Activated T-helper 1 cell treated with anti-CD3 and anti-CD28 coated beads, Interleukin-12 subunit alpha, Interleukin-12 subunit beta, Interleukin-2, Interleukin-4 antibody, amounts not matched to agents 30 ng/mL and 10 ng/mL and 1 ng/mL, durations not matched to agents 14 hours and 24 hours and 36 hours (primary cell): ENCODE results near the gene GPC5. TPM values are rescaled to one million over a fixed set of nuclear protein-coding genes. Genes with fewer than 3 reads are reported as not detected.

Experiments
- DNase-seq: peaks from one replicate; pipeline ENCODE4 v3.0.0; 2021; ENCODE audit warnings: low spot score
- H3K27ac Mint-ChIP-seq: one replicate; pipeline ENCODE4 v1.8.0; 2021; ENCODE audit warnings: mild to moderate bottlenecking, mixed read lengths
- H3K27me3 Mint-ChIP-seq: one replicate; pipeline ENCODE4 v1.8.0; 2022; ENCODE audit warnings: mild to moderate bottlenecking, moderate library complexity, mixed read lengths; ENCODE audit not compliant: insufficient read depth
- H3K36me3 Mint-ChIP-seq: one replicate; pipeline ENCODE4 v1.8.0; 2021; ENCODE audit warnings: low read depth, mixed read lengths
- H3K4me1 Mint-ChIP-seq: one replicate; pipeline ENCODE4 v1.8.0; 2021; ENCODE audit warnings: low read depth, mixed read lengths
- H3K4me3 Mint-ChIP-seq: one replicate; pipeline ENCODE4 v1.8.0; 2021; ENCODE audit warnings: mild to moderate bottlenecking, moderate library complexity, mixed read lengths
- H3K9me3 Mint-ChIP-seq: one replicate; pipeline ENCODE4 v1.8.0; 2021; ENCODE audit warnings: mixed read lengths
- intact Hi-C: fragments of 100-400 bp; cut with micrococcal nuclease; formaldehyde crosslinking; loops from one replicate; pipeline ENCODE4 v1.15.1; 2024
- total RNA-seq: library from RNA; stranded (reverse); gene quantifications from 2 replicates; pipeline ENCODE4 v1.2.3, GENCODE V29; 2022

The GPC5 gene
- total RNA-seq, 1 donor from 2014 or later = not detected

- Mint-ChIP-seq H3K36me3 (no peaks in the 10 kb centered on the region), H3K27ac (no peak overlapping the region), H3K9me3 (no peaks in the 10 kb centered on the region), H3K27me3 (peaks cover 3% of the 10 kb centered on the region), H3K4me3 (no peak overlapping the region), H3K4me1 (no peaks in the 10 kb centered on the region)
- intact Hi-C loops = no loop called here
- no peak for DNase-seq
Observed at GRCh38 chr13:91491980-91492379, 93.6 kb downstream of the GPC5 start.

GRCh38 chr13:91493442-91493841 lies 95.0 kb downstream of the GPC5 start:
- H3K36me3 Mint-ChIP-seq = no peaks in the 10 kb centered on the region
- intact Hi-C loops = no loop called here
- H3K9me3 Mint-ChIP-seq = no peaks in the 10 kb centered on the region
- H3K27me3 Mint-ChIP-seq = peaks cover 3% of the 10 kb centered on the region
- no peak for DNase-seq
- H3K4me1 Mint-ChIP-seq = no peaks in the 10 kb centered on the region
- no peak overlapping the region for H3K4me3 Mint-ChIP-seq
- no peak overlapping the region for H3K27ac Mint-ChIP-seq

GRCh38 chr13:91498298-91498697 lies 99.9 kb downstream of the GPC5 start:
- no peak overlapping the region for H3K4me3 Mint-ChIP-seq
- no peaks in the 10 kb centered on the region for H3K36me3 Mint-ChIP-seq
- intact Hi-C loops = no loop called here
- no peak overlapping the region for H3K27ac Mint-ChIP-seq
- no peak for DNase-seq
- no peaks in the 10 kb centered on the region for H3K4me1 Mint-ChIP-seq
- H3K27me3 Mint-ChIP-seq = no peaks in the 10 kb centered on the region
- H3K9me3 Mint-ChIP-seq = peaks cover 3% of the 10 kb centered on the region

GRCh38 chr13:91504216-91504615 lies 105.8 kb downstream of the GPC5 start:
- H3K9me3 Mint-ChIP-seq = peaks cover 3% of the 10 kb centered on the region
- no peak overlapping the region for H3K4me3 Mint-ChIP-seq
- H3K27ac Mint-ChIP-seq = no peak overlapping the region
- no peaks in the 10 kb centered on the region for H3K36me3 Mint-ChIP-seq
- intact Hi-C loops = no loop called here
- DNase-seq = no peak
- H3K27me3 Mint-ChIP-seq = no peaks in the 10 kb centered on the region
- no peaks in the 10 kb centered on the region for H3K4me1 Mint-ChIP-seq

GRCh38 chr13:91506759-91507158 lies 108.3 kb downstream of the GPC5 start:
- no peak overlapping the region for H3K4me3 Mint-ChIP-seq
- H3K27ac Mint-ChIP-seq = no peak overlapping the region
- no peaks in the 10 kb centered on the region for H3K36me3 Mint-ChIP-seq
- no peaks in the 10 kb centered on the region for H3K27me3 Mint-ChIP-seq
- H3K9me3 Mint-ChIP-seq = no peaks in the 10 kb centered on the region
- intact Hi-C loops = no loop called here
- no peaks in the 10 kb centered on the region for H3K4me1 Mint-ChIP-seq
- no peak for DNase-seq

GRCh38 chr13:91510058-91510457 lies 111.6 kb downstream of the GPC5 start:
- DNase-seq = no peak
- intact Hi-C loops = no loop called here
- Mint-ChIP-seq H3K9me3 (no peaks in the 10 kb centered on the region), H3K27me3 (no peaks in the 10 kb centered on the region), H3K36me3 (no peaks in the 10 kb centered on the region), H3K4me1 (no peaks in the 10 kb centered on the region), H3K4me3 (no peak overlapping the region), H3K27ac (no peak overlapping the region)

GRCh38 chr13:91513790-91514189 lies 115.4 kb downstream of the GPC5 start:
- Mint-ChIP-seq H3K9me3 (no peaks in the 10 kb centered on the region), H3K4me1 (no peaks in the 10 kb centered on the region), H3K27me3 (no peaks in the 10 kb centered on the region), H3K27ac (no peak overlapping the region), H3K4me3 (no peak overlapping the region), H3K36me3 (no peaks in the 10 kb centered on the region)
- intact Hi-C loops = no loop called here
- no peak for DNase-seq

- Mint-ChIP-seq H3K27me3 (no peaks in the 10 kb centered on the region), H3K4me1 (no peaks in the 10 kb centered on the region), H3K9me3 (no peaks in the 10 kb centered on the region), H3K27ac (no peak overlapping the region), H3K4me3 (no peak overlapping the region), H3K36me3 (no peaks in the 10 kb centered on the region)
- intact Hi-C loops = no loop called here
- DNase-seq = no peak
Observed at GRCh38 chr13:91516799-91517198, 118.4 kb downstream of the GPC5 start.

GRCh38 chr13:91520952-91521351 lies 122.5 kb downstream of the GPC5 start:
- intact Hi-C loops = no loop called here
- no peak overlapping the region for H3K27ac Mint-ChIP-seq

GRCh38 chr13:91523116-91523515 lies 124.7 kb downstream of the GPC5 start:
- intact Hi-C loops = no loop called here
- Mint-ChIP-seq H3K27ac (no peak overlapping the region), H3K4me3 (no peak overlapping the region), H3K27me3 (no peaks in the 10 kb centered on the region), H3K9me3 (no peaks in the 10 kb centered on the region), H3K4me1 (no peaks in the 10 kb centered on the region), H3K36me3 (no peaks in the 10 kb centered on the region)
- no peak for DNase-seq

More at GRCh38 chr13:91520952-91521351, 122.5 kb downstream of the GPC5 start:
- Mint-ChIP-seq H3K27me3 (no peaks in the 10 kb centered on the region), H3K36me3 (no peaks in the 10 kb centered on the region), H3K9me3 (no peaks in the 10 kb centered on the region), H3K4me3 (no peak overlapping the region), H3K4me1 (no peaks in the 10 kb centered on the region)
- no peak for DNase-seq

- H3K4me3 Mint-ChIP-seq = no peak overlapping the region
- no peaks in the 10 kb centered on the region for H3K4me1 Mint-ChIP-seq
- no peaks in the 10 kb centered on the region for H3K27me3 Mint-ChIP-seq
Observed at GRCh38 chr13:91526543-91527033, 128.2 kb downstream of the GPC5 start.

GRCh38 chr13:91529739-91530482 lies 131.5 kb downstream of the GPC5 start:
- intact Hi-C loops = no loop called here
- no peaks in the 10 kb centered on the region for H3K27me3 Mint-ChIP-seq
- no peak for DNase-seq
- no peak overlapping the region for H3K27ac Mint-ChIP-seq
- no peaks in the 10 kb centered on the region for H3K36me3 Mint-ChIP-seq
- no peaks in the 10 kb centered on the region for H3K4me1 Mint-ChIP-seq
- no peaks in the 10 kb centered on the region for H3K9me3 Mint-ChIP-seq
- no peak overlapping the region for H3K4me3 Mint-ChIP-seq

More at GRCh38 chr13:91526543-91527033, 128.2 kb downstream of the GPC5 start:
- no peak for DNase-seq
- intact Hi-C loops = no loop called here
- Mint-ChIP-seq H3K9me3 (no peaks in the 10 kb centered on the region), H3K36me3 (no peaks in the 10 kb centered on the region), H3K27ac (no peak overlapping the region)

- Mint-ChIP-seq H3K9me3 (no peaks in the 10 kb centered on the region), H3K27ac (no peak overlapping the region), H3K36me3 (no peaks in the 10 kb centered on the region), H3K4me1 (no peaks in the 10 kb centered on the region), H3K4me3 (no peak overlapping the region), H3K27me3 (no peaks in the 10 kb centered on the region)
- DNase-seq = no peak
- intact Hi-C loops = no loop called here
Observed at GRCh38 chr13:91531646-91532045, 133.2 kb downstream of the GPC5 start.

- no peaks in the 10 kb centered on the region for H3K4me1 Mint-ChIP-seq
- no peak overlapping the region for H3K4me3 Mint-ChIP-seq
- no peak overlapping the region for H3K27ac Mint-ChIP-seq
- intact Hi-C loops = no loop called here
- H3K9me3 Mint-ChIP-seq = no peaks in the 10 kb centered on the region
- no peaks in the 10 kb centered on the region for H3K27me3 Mint-ChIP-seq
- H3K36me3 Mint-ChIP-seq = no peaks in the 10 kb centered on the region
- DNase-seq = no peak
Observed at GRCh38 chr13:91533354-91533753, 134.9 kb downstream of the GPC5 start.
